Upper lobe of left lung (tissue), 4 donors: Measurements from ENCODE around the gene OR2D2.

ENCODE experiments used
- EP300 ChIP-seq, 4 donors: sonication (generic); formaldehyde crosslinking; IDR thresholded peaks; one replicate each; pipeline ENCODE4 v1.5.1; 2017; ENCODE audit warnings: antibody characterized with exemption in 4 of 4, control low read depth in 2 of 4
- POLR2A ChIP-seq, 4 donors: fragments of 450-650 bp; IDR thresholded peaks; one replicate each; pipeline ENCODE4 v1.5.1; 2016 to 2017; ENCODE audit warnings: antibody characterized with exemption in 4 of 4, mild to moderate bottlenecking in 2 of 4
- TF ChIP-seq, protein P1 (sequence below), 6 experiments: fragments of 450-650 bp in 4 of 6; fragments of 200-600 bp in 2 of 6; sonication (generic) in 2 of 6; IDR thresholded peaks; one replicate each; pipeline ENCODE4 v1.5.1; 2016 to 2019; ENCODE audit warnings: antibody characterized with exemption in 6 of 6

DNA sequence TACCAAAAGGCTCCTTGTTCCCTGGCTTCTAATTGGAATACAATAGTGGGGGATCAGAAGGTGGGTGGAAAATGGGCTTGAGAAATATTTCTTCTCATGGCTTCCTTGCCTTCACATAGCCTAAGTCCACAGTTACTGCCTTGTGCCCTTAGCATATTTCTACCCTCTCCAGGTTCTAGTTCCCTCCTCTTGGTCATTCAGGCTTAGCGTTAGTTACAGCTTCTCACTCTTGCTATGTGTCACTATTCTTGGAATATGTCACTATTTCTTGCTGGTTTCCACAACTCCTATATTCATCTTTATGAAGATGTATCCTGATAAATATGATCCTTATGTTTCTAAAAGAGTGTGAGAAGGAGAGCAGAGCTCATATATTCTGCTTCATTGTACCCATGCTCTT is 2.5 kb downstream of the OR2D2 start:
- TF ChIP-seq EP300 (IDR thresholded peaks at IDR 0.05) (no peak), POLR2A (IDR thresholded peaks at IDR 0.05) (no peak)
- TF ChIP-seq, protein P1, sequence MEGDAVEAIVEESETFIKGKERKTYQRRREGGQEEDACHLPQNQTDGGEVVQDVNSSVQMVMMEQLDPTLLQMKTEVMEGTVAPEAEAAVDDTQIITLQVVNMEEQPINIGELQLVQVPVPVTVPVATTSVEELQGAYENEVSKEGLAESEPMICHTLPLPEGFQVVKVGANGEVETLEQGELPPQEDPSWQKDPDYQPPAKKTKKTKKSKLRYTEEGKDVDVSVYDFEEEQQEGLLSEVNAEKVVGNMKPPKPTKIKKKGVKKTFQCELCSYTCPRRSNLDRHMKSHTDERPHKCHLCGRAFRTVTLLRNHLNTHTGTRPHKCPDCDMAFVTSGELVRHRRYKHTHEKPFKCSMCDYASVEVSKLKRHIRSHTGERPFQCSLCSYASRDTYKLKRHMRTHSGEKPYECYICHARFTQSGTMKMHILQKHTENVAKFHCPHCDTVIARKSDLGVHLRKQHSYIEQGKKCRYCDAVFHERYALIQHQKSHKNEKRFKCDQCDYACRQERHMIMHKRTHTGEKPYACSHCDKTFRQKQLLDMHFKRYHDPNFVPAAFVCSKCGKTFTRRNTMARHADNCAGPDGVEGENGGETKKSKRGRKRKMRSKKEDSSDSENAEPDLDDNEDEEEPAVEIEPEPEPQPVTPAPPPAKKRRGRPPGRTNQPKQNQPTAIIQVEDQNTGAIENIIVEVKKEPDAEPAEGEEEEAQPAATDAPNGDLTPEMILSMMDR (IDR thresholded peaks at IDR 0.05), result no peak
